ENCODE measurements around the gene SPATC1L.
A peak's percentile ranks its signal among the peaks of the same experiment; 100 is the strongest.
"Not testable (repeated sequence)": the region's sequence is repeated elsewhere in the genome, so short reads cannot be mapped to it uniquely, and the experiment has no call there.

Gene SPATC1L

DNA sequence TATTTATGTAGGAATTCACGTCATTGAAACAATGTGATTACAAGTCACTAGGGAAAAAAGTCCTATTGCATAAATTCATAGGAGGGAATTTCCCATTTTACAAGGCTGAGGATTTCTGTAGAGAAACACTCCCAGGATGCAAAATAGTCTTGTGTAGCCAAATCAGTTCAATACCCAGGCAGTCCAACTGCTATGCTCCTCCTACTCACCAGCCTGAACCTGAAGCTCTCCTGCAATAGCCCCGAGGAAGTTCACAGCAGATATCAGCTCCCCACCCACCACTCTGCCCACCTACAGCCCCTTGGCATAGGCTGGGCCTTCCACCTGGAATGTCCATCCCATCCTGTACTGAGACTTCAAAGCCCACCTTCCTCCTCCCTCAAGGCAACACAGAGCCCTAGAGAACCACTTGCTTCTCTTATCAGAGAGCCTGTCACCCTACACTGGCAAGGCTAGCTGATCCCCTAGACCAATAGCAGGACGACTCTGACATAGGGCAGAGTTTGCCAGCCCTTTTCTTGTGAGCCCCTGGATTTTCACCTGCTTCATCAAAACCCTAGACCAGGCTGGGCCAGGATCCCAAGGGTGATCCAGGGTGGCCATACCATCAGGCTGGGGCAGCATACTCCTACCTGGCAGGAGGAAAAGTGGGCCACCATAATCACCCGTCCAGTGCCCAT lies 42.8 kb upstream of the SPATC1L start:
- peak overlapping the region; percentile 94 for H3K4me3 ChIP-seq (ENCODE audit: low read depth, low read length)
- H3K36me3 ChIP-seq, result peaks cover 27% of the 10 kb centered on the region
- no peak for DNase-seq
- H3K4me1 ChIP-seq, result no peaks in the 10 kb centered on the region; the same call in 1 of the 2 replicates
- H3K9me3 ChIP-seq, result no peaks in the 10 kb centered on the region; the same call in 1 of the 2 replicates
- TF ChIP-seq, protein P1, sequence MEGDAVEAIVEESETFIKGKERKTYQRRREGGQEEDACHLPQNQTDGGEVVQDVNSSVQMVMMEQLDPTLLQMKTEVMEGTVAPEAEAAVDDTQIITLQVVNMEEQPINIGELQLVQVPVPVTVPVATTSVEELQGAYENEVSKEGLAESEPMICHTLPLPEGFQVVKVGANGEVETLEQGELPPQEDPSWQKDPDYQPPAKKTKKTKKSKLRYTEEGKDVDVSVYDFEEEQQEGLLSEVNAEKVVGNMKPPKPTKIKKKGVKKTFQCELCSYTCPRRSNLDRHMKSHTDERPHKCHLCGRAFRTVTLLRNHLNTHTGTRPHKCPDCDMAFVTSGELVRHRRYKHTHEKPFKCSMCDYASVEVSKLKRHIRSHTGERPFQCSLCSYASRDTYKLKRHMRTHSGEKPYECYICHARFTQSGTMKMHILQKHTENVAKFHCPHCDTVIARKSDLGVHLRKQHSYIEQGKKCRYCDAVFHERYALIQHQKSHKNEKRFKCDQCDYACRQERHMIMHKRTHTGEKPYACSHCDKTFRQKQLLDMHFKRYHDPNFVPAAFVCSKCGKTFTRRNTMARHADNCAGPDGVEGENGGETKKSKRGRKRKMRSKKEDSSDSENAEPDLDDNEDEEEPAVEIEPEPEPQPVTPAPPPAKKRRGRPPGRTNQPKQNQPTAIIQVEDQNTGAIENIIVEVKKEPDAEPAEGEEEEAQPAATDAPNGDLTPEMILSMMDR (IDR thresholded peaks at IDR 0.05; ENCODE audit: low read depth, low read length), result no peak
- no peaks in the 10 kb centered on the region for H3K27me3 ChIP-seq

DNA sequence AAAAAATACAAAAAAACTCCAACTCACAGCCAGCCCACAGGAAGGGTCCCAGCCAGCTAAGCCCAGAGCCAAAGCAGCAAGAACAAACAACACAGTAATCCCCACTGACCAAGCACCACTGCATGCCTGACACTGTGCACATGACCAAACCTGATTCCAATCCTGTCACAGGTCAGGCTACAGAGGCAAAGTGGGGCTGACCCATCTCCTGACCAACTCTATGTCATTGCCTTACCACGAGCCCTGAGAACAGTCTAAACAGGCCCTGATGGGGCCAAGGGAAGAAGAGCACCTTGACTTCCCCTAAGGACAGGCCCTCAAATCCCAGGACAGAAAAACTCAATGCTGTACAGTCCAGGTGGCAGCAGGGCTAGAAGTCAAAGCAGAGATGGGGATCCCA lies 41.9 kb upstream of the SPATC1L start:
- Histone ChIP-seq H3K4me1 (no peaks in the 10 kb centered on the region; the same call in 1 of the 2 replicates), H3K4me3 (ENCODE audit: low read depth, low read length) (peak overlapping the region; percentile 94), H3K9me3 (no peaks in the 10 kb centered on the region), H3K27me3 (no peaks in the 10 kb centered on the region), H3K36me3 (peaks cover 26% of the 10 kb centered on the region)
- DNase-seq, result no peak
- TF ChIP-seq, protein P1 (IDR thresholded peaks at IDR 0.05; ENCODE audit: low read depth, low read length), result no peak

DNA sequence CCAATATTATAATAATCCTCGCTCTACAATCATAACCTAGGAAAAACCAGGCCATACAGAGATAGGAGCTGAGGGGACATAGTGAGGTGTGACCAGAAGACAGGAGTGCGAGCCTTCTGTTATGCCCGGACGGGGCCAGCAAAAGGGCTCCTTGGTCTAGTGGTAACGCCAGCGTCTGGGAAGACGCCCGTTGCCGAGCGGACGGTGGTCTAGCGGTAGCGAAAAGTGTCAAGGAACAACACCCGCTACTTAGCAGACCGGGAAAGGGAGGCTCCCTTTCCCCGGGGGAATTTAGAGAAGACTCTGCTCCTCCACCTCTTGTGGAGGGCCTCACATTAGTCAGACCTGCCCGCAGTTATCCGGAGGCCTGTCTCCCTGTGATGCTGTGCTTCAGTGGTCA lies 39.4 kb upstream of the SPATC1L start:
- H3K27me3 ChIP-seq; DNase-seq; H3K4me3 ChIP-seq (ENCODE audit: low read depth, low read length); H3K9me3 ChIP-seq; H3K4me1 ChIP-seq: not testable (repeated sequence)
- peaks cover 29% of the 10 kb centered on the region for H3K36me3 ChIP-seq

DNA sequence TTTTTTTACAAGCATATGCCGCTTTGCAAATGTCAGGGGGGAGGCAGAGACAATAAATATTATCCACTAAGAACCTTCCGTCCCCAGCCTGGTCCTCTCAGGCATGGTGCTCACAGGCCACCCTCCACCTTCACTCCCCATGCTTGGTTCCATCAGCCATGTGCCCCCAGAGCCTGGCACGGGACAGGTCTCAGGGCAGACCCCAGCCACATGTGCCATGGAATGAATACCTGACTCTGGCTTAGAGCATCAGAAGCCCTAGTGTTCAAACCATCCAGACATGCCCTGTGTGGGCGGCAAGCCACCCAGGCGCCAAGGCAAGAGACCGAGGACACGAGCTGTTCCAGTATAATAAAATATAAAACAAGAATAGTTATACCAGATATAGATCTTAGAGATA lies 39.0 kb upstream of the SPATC1L start:
- no peaks in the 10 kb centered on the region; the same call in 1 of the 2 replicates for H3K4me1 ChIP-seq
- DNase-seq, result no peak
- H3K4me3 ChIP-seq (ENCODE audit: low read depth, low read length), result no peak overlapping the region
- H3K36me3 ChIP-seq, result peaks cover 29% of the 10 kb centered on the region
- TF ChIP-seq, protein P1 (IDR thresholded peaks at IDR 0.05; ENCODE audit: low read depth, low read length), result no peak
- no peaks in the 10 kb centered on the region for H3K27me3 ChIP-seq
- no peaks in the 10 kb centered on the region for H3K9me3 ChIP-seq

DNA sequence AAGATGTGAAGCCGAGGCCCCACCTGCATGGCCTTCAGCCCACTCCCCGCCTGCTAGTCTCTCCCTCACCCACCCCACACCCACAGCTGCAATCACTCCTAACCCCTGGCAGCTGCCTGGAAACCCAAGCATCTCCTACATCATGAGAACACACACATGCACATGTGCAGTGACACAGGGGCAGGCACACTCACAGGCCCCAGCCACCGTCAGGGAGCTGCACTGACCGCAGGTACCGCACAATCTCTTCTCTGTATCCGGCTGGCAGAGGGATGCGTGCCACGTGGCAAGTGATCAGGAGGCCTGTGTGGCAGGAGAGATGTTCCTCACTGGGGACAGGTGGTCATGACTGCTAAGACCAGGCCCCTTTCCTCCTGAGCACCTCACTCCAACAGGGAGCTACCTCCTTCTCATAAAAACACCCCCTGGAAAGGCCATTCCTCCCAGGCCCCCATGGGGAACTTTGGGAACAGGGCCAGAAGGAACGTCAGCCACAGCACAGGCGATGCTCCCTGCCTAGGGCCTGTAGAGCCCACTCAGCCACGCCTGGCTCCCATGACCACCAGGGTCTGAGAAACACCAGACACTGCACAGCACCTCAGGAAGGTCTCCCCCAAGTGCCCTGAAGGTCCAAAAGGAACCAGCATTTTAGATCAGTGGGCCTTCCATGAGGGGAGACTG lies 38.3 kb upstream of the SPATC1L start:
- no peaks in the 10 kb centered on the region for H3K9me3 ChIP-seq
- TF ChIP-seq, protein P1 (IDR thresholded peaks at IDR 0.05; ENCODE audit: low read depth, low read length), result no peak
- no peak overlapping the region for H3K4me3 ChIP-seq (ENCODE audit: low read depth, low read length)
- H3K4me1 ChIP-seq, result no peaks in the 10 kb centered on the region; the same call in 1 of the 2 replicates
- H3K27me3 ChIP-seq, result no peaks in the 10 kb centered on the region
- no peak for DNase-seq
- H3K36me3 ChIP-seq, result peaks cover 29% of the 10 kb centered on the region

DNA sequence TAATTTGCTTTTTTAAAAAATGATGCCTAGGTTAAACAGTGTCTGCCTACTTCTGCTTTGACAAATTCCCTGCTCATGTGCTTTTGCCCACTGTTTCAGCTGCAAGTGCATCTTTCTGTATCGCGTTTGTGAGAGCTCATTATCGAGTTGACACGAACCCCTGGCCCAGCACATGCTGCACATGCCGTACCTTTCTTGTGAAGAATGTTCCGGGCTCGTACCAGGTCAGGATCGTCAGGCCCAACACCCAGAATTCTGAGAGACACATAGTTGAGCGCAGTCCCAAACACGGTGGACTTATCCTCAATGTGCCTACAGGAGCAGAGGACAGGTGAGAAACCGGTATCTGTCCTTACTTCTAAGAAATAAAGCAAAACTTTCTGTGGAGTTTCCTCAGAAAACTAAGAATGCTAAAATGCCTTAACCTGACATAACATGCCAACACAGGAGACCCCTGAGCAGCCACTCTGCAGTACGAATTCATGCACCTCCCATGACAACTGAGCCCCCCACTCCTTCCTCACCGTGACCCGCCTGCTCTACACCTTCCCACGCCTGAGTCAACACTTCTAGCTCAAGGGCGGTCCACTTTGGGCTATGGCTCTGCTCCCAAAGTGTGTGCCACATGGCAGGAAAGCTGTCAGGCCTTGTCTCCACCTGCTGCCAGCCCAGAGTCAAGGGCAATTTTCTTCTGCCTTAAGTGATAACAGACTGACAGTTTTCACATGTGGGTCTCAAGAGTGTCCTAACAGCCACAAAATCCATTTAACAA lies 37.6 kb upstream of the SPATC1L start:
- Histone ChIP-seq H3K36me3 (peaks cover 29% of the 10 kb centered on the region), H3K4me3 (ENCODE audit: low read depth, low read length) (no peak overlapping the region), H3K9me3 (no peaks in the 10 kb centered on the region), H3K4me1 (no peaks in the 10 kb centered on the region; the same call in 1 of the 2 replicates), H3K27me3 (no peaks in the 10 kb centered on the region)
- TF ChIP-seq, protein P1 (IDR thresholded peaks at IDR 0.05; ENCODE audit: low read depth, low read length), result no peak
- no peak for DNase-seq
